Ureter (tissue), 1 donor: ENCODE results near the gene SBF2. TPM values are rescaled to one million over a fixed set of nuclear protein-coding genes. Genes with fewer than 3 reads are reported as not detected.
A peak's percentile ranks its signal among the peaks of the same experiment; 100 is the strongest.

Experiments
- DNase-seq: peaks from one replicate; pipeline ENCODE4 v3.0.0-alpha.2; 2020; ENCODE audit warnings: low spot score
- total RNA-seq: library from RNA; stranded (reverse); gene quantifications from one replicate; pipeline ENCODE4 v1.2.4, GENCODE V29; 2023
- donor health status: DM: yes; HTN: yes; CAD: no.

SBF2 gene
- total RNA-seq, 1 donor from 2014 or later, result 90.7 TPM

DNA sequence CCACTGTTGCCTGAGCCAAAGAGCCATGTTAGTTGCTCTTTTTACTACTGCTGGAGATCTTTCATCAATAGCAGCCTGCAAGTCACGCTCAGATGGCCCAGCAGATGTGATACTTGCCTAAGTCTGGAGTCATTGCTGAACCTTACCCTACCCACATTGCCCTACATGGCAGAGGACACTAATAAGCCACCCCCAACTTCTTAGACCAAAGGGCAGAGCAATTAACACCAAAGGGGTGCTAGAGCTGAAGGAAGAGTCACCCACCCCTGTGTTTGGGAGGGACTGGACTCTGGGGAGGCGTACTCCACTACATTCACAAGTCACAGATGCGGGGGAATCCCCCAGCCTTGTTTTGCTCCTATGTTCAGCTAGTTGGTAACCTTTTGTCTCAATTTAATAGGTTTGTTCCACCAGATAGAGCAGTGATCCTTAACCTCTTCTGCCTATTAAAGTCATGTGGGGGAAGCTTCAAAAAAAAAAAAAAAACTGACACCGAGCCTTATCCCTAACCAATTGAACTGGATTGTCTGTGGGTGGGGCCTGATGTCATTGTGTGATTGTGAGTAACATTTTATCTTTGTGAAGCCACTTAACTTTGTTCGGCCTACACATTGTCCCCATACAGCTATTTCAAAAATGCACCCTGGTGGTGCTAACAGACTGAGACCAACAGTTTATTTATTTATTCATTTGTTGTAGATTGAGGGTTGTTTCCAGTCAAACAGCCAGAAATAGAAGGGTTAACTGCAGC, 23.9 kb upstream of the SBF2 start:
- DNase-seq, result no peak

DNA sequence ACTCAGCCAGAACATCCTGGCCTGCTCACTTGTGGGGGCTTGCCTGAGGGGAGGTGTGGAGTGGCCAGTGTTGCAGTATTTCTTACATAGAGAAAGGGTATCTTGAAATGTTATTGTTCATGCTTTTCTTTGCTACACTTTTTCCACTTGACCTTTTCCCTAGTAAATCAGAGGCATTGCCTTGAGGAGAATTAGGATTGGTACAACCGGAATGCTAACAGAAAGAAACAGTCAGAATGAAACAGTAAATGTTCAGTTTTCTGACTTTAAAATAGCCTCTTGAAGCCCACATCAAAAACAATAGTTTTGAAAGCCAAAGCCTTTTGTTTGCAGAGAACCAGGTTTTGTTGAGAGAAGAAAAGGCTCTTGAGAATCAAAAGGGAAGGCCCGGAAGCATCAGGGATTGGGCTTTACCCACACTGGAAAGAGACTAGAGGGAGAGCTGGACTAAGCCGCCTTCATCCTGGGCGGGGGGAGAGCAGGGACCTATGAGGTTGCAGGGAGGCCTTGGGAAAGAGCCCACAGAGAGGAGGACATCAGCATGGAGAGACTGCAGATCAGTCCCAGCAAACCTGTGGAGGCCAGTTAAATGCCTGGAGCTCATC, 23.2 kb upstream of the SBF2 start:
- no peak for DNase-seq

DNA sequence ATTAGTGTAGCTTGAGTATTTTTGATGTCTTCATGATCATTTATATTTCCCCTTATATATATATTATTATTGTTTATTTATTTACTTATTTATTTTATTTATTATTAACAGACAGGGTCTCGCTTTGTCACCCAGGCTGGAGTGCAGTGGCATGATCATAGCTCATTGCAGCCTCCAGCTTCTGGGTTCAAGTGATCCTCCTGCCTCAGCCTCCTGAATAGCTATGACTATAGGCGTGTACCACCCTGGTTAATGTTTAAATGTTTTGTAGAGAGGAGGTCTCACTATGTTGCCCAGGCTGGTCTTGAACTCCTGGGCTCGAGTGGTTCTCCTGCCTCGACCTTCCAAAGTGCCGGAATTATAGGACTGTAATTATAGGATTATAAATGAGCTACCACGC, 21.1 kb upstream of the SBF2 start:
- no peak for DNase-seq

DNA sequence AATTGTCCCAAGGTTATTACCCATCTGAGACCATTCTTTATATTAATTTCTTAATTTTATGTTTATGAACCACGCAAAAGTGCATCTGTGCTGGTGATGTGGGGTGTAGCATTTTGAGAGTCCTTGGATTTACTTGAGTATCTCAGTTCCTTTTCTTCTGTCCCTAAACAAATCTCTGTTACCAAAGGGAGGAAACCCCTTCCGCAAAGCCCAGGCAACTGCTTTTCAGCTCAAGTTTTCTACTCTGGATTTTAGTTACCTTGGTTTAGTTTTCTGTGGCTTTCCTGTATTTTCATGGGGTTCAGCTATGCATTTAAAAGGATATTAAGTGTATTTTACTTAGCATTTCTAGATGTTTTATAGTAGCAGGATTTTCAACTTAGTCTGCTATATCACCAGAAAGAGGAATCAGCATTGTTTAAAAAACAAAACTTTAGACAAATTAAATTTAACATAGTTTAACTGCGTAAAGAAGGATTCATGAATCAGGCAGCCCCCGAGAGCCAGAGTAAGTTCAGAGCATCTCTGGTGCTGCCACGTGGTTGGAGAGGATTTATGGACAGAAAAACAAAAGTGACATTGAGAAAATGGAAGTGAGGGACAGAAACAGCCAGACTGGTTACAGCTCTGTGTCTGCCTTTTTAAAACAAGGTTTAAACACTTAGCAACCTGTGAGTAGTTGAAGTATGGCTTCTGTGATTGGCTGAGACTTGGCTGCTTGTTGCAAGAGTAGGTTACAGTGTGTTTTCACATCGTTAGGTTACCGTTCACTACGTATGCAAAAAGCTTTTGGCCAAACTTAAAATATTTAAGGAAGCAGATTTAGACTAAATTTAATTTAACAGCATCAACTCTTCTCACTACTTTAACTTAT, 20.4 kb upstream of the SBF2 start:
- no peak for DNase-seq

GRCh38 chr11:10311802-10312201, 17.8 kb upstream of the SBF2 start:
- no peak for DNase-seq

GRCh38 chr11:10310301-10310841, 16.4 kb upstream of the SBF2 start:
- no peak for DNase-seq

DNA sequence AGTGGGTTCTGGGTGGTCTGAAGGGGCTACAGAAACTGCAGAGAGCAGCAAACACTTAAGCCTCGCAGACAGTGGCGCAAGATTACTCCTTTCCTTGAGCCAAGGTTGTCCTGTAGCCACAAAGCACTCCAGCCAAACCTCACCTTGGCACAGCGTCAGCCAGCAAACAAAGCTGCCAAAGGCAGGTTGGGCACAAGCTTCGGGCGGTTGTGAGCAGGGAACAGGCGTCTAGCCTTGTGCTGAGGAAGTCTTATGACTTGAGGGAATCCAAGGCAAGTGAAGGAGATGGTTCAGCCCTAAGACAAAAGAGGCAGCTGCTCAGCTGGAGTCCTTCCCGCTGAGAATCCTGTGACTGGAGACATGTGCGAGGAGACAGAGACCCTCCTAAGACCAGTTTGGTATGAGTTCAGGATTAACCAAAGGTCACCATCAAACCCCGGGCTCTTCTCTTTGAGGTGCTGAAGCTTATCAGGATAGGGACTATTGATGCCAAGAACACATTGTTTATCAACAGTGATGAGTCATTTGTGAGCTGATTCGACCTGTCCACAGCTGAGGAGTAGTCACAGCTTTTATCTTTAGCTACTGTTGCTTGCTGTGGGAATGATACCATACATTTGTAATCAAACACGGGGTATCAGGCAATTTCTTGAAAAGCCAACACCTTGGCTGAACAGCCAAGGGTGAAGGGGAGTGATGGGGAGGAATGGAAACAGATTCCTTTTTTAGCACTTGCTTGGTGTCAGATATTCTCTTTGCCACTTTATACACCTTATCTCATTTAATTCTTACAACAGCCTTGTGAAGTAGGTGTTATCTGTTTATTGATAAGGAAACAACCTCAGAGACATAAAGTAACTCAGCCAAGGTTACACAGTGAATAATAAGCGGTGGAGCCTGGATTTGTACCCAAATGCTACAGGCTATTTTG, 15.4 kb upstream of the SBF2 start:
- peak; percentile 80 for DNase-seq

GRCh38 chr11:10308201-10308954, 14.4 kb upstream of the SBF2 start:
- no peak for DNase-seq

DNA sequence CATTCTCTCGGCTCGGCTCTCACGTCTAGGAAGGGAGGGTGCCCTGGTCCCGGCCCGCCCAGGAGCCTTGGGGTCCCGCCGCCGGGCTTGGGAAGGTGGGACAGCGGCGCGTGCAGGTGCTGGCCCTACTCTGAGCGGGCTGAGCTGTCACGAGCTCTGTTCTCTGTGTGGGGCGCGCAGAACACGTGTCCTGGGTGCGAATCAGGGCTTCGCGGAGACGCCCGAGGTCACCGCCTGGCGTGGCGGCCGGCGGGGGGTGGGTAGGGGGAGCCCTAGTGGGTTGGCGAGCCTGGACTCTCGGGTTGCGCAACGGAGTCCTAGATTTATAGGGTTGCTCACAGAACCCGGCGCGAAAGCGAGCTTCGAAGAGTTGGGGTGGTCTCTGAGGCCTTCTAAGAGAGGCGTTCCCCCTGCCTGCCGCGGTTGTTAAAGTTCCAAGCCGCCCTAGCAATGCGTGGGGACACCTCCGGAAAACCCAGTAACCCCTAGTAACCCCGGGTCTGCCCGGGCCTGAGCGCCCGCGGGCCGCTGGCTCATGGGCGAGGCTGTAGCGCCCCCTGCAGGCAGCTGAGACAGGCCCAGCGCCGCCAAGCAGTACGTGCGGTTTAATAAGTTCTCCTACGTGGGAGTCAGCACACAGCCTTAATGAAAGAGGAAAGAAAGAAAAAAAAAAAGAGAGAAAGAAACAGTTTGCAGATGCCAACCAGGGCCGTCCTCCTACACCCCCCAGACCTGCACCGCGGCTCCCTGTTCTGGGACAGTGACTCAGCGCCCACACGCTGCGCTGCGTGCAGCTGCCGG, 13.6 kb upstream of the SBF2 start:
- peak; percentile 89 for DNase-seq

DNA sequence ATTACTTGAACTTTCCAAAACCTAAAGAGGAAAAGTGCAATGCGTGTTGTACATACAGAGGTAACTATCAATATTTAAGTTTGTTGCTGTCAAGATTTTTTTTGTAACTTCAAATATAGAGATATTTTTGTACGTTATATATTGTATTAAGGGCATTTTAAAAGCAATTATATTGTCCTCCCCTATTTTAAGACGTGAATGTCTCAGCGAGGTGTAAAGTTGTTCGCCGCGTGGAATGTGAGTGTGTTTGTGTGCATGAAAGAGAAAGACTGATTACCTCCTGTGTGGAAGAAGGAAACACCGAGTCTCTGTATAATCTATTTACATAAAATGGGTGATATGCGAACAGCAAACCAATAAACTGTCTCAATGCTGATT, 13.0 kb upstream of the SBF2 start:
- DNase-seq, result no peak

DNA sequence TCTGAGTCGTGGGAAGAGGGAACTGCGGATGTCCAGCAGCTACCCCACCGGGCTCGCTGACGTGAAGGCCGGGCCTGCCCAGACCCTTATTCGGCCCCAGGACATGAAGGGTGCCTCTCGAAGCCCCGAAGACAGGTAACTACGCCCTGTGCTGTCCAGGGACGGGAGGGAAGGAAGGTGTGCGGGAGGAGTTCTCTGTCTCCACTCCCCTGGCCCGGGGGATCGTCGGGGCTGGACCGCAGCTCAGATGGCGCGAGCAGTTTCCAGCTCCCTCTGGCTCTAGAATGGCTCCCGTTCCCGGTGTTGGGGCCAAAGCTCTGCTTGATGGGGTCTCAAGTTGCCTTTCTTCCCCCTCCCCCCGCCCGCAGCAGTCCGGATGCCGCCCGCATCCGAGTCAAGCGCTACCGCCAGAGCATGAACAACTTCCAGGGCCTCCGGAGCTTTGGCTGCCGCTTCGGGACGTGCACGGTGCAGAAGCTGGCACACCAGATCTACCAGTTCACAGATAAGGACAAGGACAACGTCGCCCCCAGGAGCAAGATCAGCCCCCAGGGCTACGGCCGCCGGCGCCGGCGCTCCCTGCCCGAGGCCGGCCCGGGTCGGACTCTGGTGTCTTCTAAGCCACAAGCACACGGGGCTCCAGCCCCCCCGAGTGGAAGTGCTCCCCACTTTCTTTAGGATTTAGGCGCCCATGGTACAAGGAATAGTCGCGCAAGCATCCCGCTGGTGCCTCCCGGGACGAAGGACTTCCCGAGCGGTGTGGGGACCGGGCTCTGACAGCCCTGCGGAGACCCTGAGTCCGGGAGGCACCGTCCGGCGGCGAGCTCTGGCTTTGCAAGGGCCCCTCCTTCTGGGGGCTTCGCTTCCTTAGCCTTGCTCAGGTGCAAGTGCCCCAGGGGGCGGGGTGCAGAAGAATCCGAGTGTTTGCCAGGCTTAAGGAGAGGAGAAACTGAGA, 12.2 kb upstream of the SBF2 start:
- no peak for DNase-seq

DNA sequence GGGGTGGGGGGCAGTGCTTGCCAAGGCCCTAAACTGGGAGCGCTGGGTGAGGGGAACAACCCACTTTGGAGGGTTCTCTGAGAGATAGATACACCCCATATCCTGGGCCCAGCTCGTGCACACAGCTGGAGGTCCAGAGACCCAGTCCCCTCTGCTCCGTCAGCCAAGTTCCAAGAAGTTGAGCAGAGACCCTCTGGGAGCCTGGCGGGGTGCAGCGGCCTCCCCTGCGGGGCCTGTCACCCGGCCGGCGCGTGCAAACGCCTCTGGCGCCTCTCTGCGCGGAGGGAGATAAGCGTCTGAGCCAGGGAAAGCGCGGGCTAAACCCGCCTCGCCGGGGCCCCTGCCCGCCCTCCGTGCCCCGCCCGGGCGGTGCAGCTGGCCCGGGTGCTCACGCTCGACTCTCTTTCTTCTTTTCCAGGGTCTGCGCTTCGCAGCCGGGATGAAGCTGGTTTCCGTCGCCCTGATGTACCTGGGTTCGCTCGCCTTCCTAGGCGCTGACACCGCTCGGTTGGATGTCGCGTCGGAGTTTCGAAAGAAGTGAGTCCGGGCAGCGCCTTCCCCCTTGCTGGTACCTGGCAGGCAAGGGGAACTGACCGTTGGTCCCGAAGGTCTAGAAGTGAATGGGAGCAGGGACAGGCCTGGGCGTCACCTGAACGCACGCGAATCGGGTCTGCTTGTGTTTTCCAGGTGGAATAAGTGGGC, 11.4 kb upstream of the SBF2 start:
- no peak for DNase-seq

DNA sequence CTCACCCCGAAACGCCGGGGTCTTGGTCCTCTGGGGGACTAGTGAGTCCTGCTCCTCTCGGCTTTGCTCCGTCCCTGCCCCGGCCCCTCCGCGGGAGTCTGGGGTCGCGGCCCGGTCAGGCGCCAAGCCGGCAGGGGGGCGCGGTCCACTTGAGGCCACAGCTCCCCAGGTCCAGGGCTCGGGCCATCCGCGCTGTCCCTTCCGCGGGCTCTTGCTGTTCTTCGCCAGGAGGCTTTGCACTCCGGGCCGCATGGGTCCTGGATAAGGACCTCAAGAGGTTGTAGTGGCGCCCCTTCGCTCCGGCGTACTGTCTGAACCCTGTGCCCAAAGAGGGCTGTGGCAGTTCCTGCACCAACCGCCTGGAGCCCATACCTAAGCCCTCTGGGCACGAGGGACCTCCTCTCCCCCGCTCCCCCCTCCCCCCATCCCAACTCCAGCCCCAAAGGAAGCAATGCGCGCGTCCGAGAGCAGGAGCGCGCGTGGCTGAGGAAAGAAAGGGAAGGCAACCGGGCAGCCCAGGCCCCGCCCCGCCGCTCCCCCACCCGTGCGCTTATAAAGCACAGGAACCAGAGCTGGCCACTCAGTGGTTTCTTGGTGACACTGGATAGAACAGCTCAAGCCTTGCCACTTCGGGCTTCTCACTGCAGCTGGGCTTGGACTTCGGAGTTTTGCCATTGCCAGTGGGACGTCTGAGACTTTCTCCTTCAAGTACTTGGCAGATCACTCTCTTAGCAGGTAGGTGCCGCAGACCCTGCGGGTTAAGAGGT, 10.7 kb upstream of the SBF2 start, which contains the start of gene ADM:
Gene ADM (plus strand): TSS at position 579 of the 767 bp plus-strand sequence. CDS start 628 bp downstream, outside the sequence.
- DNase-seq, result peak; percentile 94

- peak; percentile 67 for DNase-seq
These were observed 9.7 kb upstream of the SBF2 start for GRCh38 chr11:10303558-10304363.

DNA sequence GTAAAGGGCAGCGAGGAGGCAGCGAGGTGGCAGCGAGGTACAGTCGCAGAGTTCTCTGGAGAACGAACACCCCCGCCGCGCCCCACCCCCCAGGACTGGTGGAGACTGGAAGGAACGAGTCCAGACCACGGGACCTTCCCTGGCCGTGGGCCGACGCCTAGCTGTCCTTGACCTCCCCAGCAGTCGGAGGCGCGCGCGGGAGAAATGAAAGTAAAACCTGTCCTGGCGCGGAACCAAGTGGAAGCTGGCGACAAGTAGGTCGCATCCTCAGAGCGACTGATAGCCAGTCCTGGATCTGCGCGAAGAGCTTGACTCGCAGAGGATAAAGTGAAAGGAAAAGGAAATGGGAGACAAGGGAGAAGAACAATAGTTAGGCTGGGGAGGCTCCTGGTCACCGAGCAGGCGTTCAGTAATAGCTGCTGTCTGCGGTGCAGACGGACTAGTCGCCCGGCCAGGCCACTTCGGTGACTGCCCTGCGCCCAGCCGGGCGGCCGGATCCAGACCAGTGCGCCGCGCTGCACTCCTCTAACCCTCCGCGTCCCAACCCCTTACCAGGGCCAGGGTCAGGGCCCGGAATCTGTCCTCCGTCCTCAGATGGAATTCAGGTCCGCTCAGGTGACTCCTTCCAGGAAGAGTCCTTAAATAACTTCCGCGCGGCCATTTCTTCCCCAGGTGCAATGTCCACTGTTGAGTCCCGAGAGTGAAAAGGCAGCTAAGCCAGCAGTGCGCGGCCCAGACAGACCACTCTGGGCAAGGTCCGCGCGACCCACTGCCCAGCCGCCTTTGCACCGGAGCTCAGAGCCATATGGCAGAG, 8.9 kb upstream of the SBF2 start:
- peak; percentile 97 for DNase-seq
